ENCODE results near the gene MYL1. TPM values are rescaled to one million over a fixed set of nuclear protein-coding genes. Genes with fewer than 3 reads are reported as not detected.
A peak's percentile ranks its signal among the peaks of the same experiment; 100 is the strongest.

Gene MYL1
- total and polyA plus RNA-seq, 2 donors (not counting 1 experiment from before 2014, with no cell fraction given) = not detected

- Histone ChIP-seq H3K9ac (ENCODE audit: insufficient read depth, low read length) (no peak overlapping the region), H3K79me2 (ENCODE audit: control insufficient read depth, insufficient read depth, low read length) (no peaks in the 10 kb centered on the region), H4K20me1 (ENCODE audit: control insufficient read depth, extremely low read depth, insufficient read depth, low read length) (no peaks in the 10 kb centered on the region), H3K27me3 (ENCODE audit: control insufficient read depth, insufficient read depth, low read length) (no peaks in the 10 kb centered on the region), H3K4me3 (replicated peaks in 1 of 4; ENCODE audit: control extremely low read depth in 1 of 4, insufficient read depth in 1 of 4, low read depth in 3 of 4, low read length in 4 of 4) (no peak overlapping the region), H3K4me2 (ENCODE audit: extremely low read depth, insufficient read depth, low read length) (no peak overlapping the region), H3K36me3 (ENCODE audit: control insufficient read depth, insufficient read depth, low read length) (no peaks in the 10 kb centered on the region), H3K27ac (ENCODE audit: insufficient read depth, low read length) (no peak overlapping the region), H2AFZ (ENCODE audit: low read length) (no peak overlapping the region), H3K9me3 (ENCODE audit: control insufficient read depth, insufficient read depth, low read depth, low read length) (no peaks in the 10 kb centered on the region), H3K4me1 (ENCODE audit: control insufficient read depth, extremely low read depth, insufficient read depth, low read length) (no peaks in the 10 kb centered on the region)
- peak in 1 of 2 donors; percentile 2 for DNase-seq (ENCODE audit: low read depth in 2 of 2)
- no peak for TF ChIP-seq EZH2 (IDR thresholded peaks at IDR 0.05; ENCODE audit: low read length, missing control alignments)
- no peak for TF ChIP-seq CTCF (conservative IDR thresholded peaks at IDR 0.05 in 1 of 2, IDR thresholded peaks at IDR 0.05 in 1 of 2; ENCODE audit: low read depth in 1 of 2, low read length in 2 of 2)
These were observed 5.3 kb downstream of the MYL1 start for GRCh38 chr2:210309548-210310233.

- Histone ChIP-seq H3K79me2 (ENCODE audit: control insufficient read depth, insufficient read depth, low read length) (no peaks in the 10 kb centered on the region), H3K9me3 (ENCODE audit: control insufficient read depth, insufficient read depth, low read depth, low read length) (no peaks in the 10 kb centered on the region), H3K36me3 (ENCODE audit: control insufficient read depth, insufficient read depth, low read length) (no peaks in the 10 kb centered on the region), H3K27me3 (ENCODE audit: control insufficient read depth, insufficient read depth, low read length) (no peaks in the 10 kb centered on the region), H3K4me1 (ENCODE audit: control insufficient read depth, extremely low read depth, insufficient read depth, low read length) (no peaks in the 10 kb centered on the region), H3K27ac (ENCODE audit: insufficient read depth, low read length) (no peak overlapping the region), H3K9ac (ENCODE audit: insufficient read depth, low read length) (no peak overlapping the region), H4K20me1 (ENCODE audit: control insufficient read depth, extremely low read depth, insufficient read depth, low read length) (no peaks in the 10 kb centered on the region), H2AFZ (ENCODE audit: low read length) (no peak overlapping the region), H3K4me2 (ENCODE audit: extremely low read depth, insufficient read depth, low read length) (no peak overlapping the region), H3K4me3 (replicated peaks in 1 of 4; ENCODE audit: control extremely low read depth in 1 of 4, insufficient read depth in 1 of 4, low read depth in 3 of 4, low read length in 4 of 4) (no peak overlapping the region)
- DNase-seq (ENCODE audit: low read depth in 2 of 2) = no peak
- TF ChIP-seq EZH2 (IDR thresholded peaks at IDR 0.05; ENCODE audit: low read length, missing control alignments) (no peak), CTCF (conservative IDR thresholded peaks at IDR 0.05 in 1 of 2, IDR thresholded peaks at IDR 0.05 in 1 of 2; ENCODE audit: low read depth in 1 of 2, low read length in 2 of 2) (no peak)
These were observed 11.5 kb downstream of the MYL1 start for GRCh38 chr2:210303498-210303897.

GRCh38 chr2:210302326-210302725 lies 12.6 kb downstream of the MYL1 start:
- Histone ChIP-seq H2AFZ (ENCODE audit: low read length) (no peak overlapping the region), H3K9ac (ENCODE audit: insufficient read depth, low read length) (no peak overlapping the region), H3K9me3 (ENCODE audit: control insufficient read depth, insufficient read depth, low read depth, low read length) (no peaks in the 10 kb centered on the region), H3K4me3 (replicated peaks in 1 of 4; ENCODE audit: control extremely low read depth in 1 of 4, insufficient read depth in 1 of 4, low read depth in 3 of 4, low read length in 4 of 4) (no peak overlapping the region), H3K36me3 (ENCODE audit: control insufficient read depth, insufficient read depth, low read length) (no peaks in the 10 kb centered on the region), H3K4me2 (ENCODE audit: extremely low read depth, insufficient read depth, low read length) (no peak overlapping the region), H3K79me2 (ENCODE audit: control insufficient read depth, insufficient read depth, low read length) (no peaks in the 10 kb centered on the region), H3K27me3 (ENCODE audit: control insufficient read depth, insufficient read depth, low read length) (no peaks in the 10 kb centered on the region), H3K4me1 (ENCODE audit: control insufficient read depth, extremely low read depth, insufficient read depth, low read length) (no peaks in the 10 kb centered on the region), H3K27ac (ENCODE audit: insufficient read depth, low read length) (no peak overlapping the region), H4K20me1 (ENCODE audit: control insufficient read depth, extremely low read depth, insufficient read depth, low read length) (no peaks in the 10 kb centered on the region)
- peak in 1 of 2 donors; percentile 83 for DNase-seq (ENCODE audit: low read depth in 2 of 2)
- no peak for TF ChIP-seq EZH2 (IDR thresholded peaks at IDR 0.05; ENCODE audit: low read length, missing control alignments)
- TF ChIP-seq CTCF (conservative IDR thresholded peaks at IDR 0.05 in 1 of 2, IDR thresholded peaks at IDR 0.05 in 1 of 2; ENCODE audit: low read depth in 1 of 2, low read length in 2 of 2) = no peak

Measured in fibroblast of lung (primary cell).